T-helper 1 cell treated with Interleukin-12 subunit alpha and Interleukin-12 subunit beta and Interleukin-4 antibody, amounts not matched to agents 30 μg/mL and 1 μg/mL, for 36 hours (primary cell): ENCODE results near the gene ATXN1.
"Not testable (repeated sequence)": the region's sequence is repeated elsewhere in the genome, so short reads cannot be mapped to it uniquely, and the experiment has no call there.

ENCODE experiments used
- H3K27ac Mint-ChIP-seq: one replicate; pipeline ENCODE4 v1.8.0; 2021; ENCODE audit warnings: mild to moderate bottlenecking, mixed read lengths
- H3K27me3 Mint-ChIP-seq: one replicate; pipeline ENCODE4 v1.8.0; 2021; ENCODE audit warnings: low read depth, mixed read lengths
- H3K36me3 Mint-ChIP-seq: one replicate; pipeline ENCODE4 v1.8.0; 2021; ENCODE audit warnings: low read depth, mixed read lengths
- H3K4me1 Mint-ChIP-seq: one replicate; pipeline ENCODE4 v1.8.0; 2021; ENCODE audit warnings: low read depth, mixed read lengths
- H3K4me3 Mint-ChIP-seq: one replicate; pipeline ENCODE4 v1.8.0; 2021; ENCODE audit warnings: mild to moderate bottlenecking, moderate library complexity, mixed read lengths
- H3K9me3 Mint-ChIP-seq: one replicate; pipeline ENCODE4 v1.8.0; 2021; ENCODE audit warnings: mixed read lengths

ATXN1 gene

GRCh38 chr6:16404456-16404855 is 356.8 kb downstream of the ATXN1 start:
- Mint-ChIP-seq H3K27me3 (no peaks in the 10 kb centered on the region), H3K36me3 (peaks cover 33% of the 10 kb centered on the region), H3K9me3 (no peaks in the 10 kb centered on the region), H3K4me1 (peaks cover 30% of the 10 kb centered on the region), H3K4me3 (no peak overlapping the region), H3K27ac (no peak overlapping the region)

- no peak overlapping the region for H3K4me3 Mint-ChIP-seq
- H3K36me3 Mint-ChIP-seq: peaks cover 31% of the 10 kb centered on the region
- peaks cover 30% of the 10 kb centered on the region for H3K4me1 Mint-ChIP-seq
- H3K27me3 Mint-ChIP-seq: no peaks in the 10 kb centered on the region
- no peaks in the 10 kb centered on the region for H3K9me3 Mint-ChIP-seq
- H3K27ac Mint-ChIP-seq: no peak overlapping the region
Observed at GRCh38 chr6:16403831-16404230, 357.4 kb downstream of the ATXN1 start.

- Mint-ChIP-seq H3K27ac (no peak overlapping the region), H3K27me3 (no peaks in the 10 kb centered on the region), H3K9me3 (no peaks in the 10 kb centered on the region), H3K36me3 (peaks cover 22% of the 10 kb centered on the region), H3K4me1 (peaks cover 31% of the 10 kb centered on the region), H3K4me3 (no peak overlapping the region)
Observed at GRCh38 chr6:16402581-16402900, 358.7 kb downstream of the ATXN1 start.

GRCh38 chr6:16400248-16400760 is 361.0 kb downstream of the ATXN1 start:
- Mint-ChIP-seq H3K4me1 (peaks cover 30% of the 10 kb centered on the region), H3K9me3 (no peaks in the 10 kb centered on the region), H3K27ac (no peak overlapping the region), H3K27me3 (no peaks in the 10 kb centered on the region), H3K4me3 (no peak overlapping the region), H3K36me3 (peaks cover 24% of the 10 kb centered on the region)

GRCh38 chr6:16399695-16400094 is 361.6 kb downstream of the ATXN1 start:
- peaks cover 24% of the 10 kb centered on the region for H3K36me3 Mint-ChIP-seq
- H3K27ac Mint-ChIP-seq: no peak overlapping the region
- H3K4me1 Mint-ChIP-seq: peaks cover 26% of the 10 kb centered on the region
- H3K27me3 Mint-ChIP-seq: no peaks in the 10 kb centered on the region
- no peak overlapping the region for H3K4me3 Mint-ChIP-seq
- H3K9me3 Mint-ChIP-seq: no peaks in the 10 kb centered on the region

- H3K9me3 Mint-ChIP-seq: no peaks in the 10 kb centered on the region
Observed at GRCh38 chr6:16399158-16399557, 362.1 kb downstream of the ATXN1 start.

GRCh38 chr6:16398587-16398986 is 362.7 kb downstream of the ATXN1 start:
- Mint-ChIP-seq H3K4me1 (peaks cover 19% of the 10 kb centered on the region), H3K36me3 (peaks cover 24% of the 10 kb centered on the region), H3K27ac (no peak overlapping the region), H3K4me3 (no peak overlapping the region), H3K27me3 (no peaks in the 10 kb centered on the region), H3K9me3 (no peaks in the 10 kb centered on the region)

More at GRCh38 chr6:16399158-16399557, 362.1 kb downstream of the ATXN1 start:
- peaks cover 22% of the 10 kb centered on the region for H3K4me1 Mint-ChIP-seq
- no peak overlapping the region for H3K27ac Mint-ChIP-seq
- no peak overlapping the region for H3K4me3 Mint-ChIP-seq
- H3K36me3 Mint-ChIP-seq: peaks cover 24% of the 10 kb centered on the region
- no peaks in the 10 kb centered on the region for H3K27me3 Mint-ChIP-seq

GRCh38 chr6:16397623-16398022 is 363.6 kb downstream of the ATXN1 start:
- H3K4me1 Mint-ChIP-seq: peaks cover 18% of the 10 kb centered on the region
- H3K4me3 Mint-ChIP-seq: no peak overlapping the region
- H3K36me3 Mint-ChIP-seq: peaks cover 21% of the 10 kb centered on the region
- H3K27me3 Mint-ChIP-seq: no peaks in the 10 kb centered on the region
- H3K27ac Mint-ChIP-seq: no peak overlapping the region
- H3K9me3 Mint-ChIP-seq: no peaks in the 10 kb centered on the region

- Mint-ChIP-seq H3K27ac (no peak overlapping the region), H3K27me3 (no peaks in the 10 kb centered on the region), H3K36me3 (peaks cover 17% of the 10 kb centered on the region), H3K9me3 (no peaks in the 10 kb centered on the region), H3K4me1 (peaks cover 14% of the 10 kb centered on the region), H3K4me3 (no peak overlapping the region)
Observed at GRCh38 chr6:16396497-16397319, 364.6 kb downstream of the ATXN1 start.

- H3K4me3 Mint-ChIP-seq: no peak overlapping the region
- H3K9me3 Mint-ChIP-seq: no peaks in the 10 kb centered on the region
- H3K36me3 Mint-ChIP-seq: peaks cover 13% of the 10 kb centered on the region
- no peak overlapping the region for H3K27ac Mint-ChIP-seq
- peaks cover 9% of the 10 kb centered on the region for H3K4me1 Mint-ChIP-seq
- H3K27me3 Mint-ChIP-seq: no peaks in the 10 kb centered on the region
Observed at GRCh38 chr6:16394632-16395031, 366.6 kb downstream of the ATXN1 start.

GRCh38 chr6:16393326-16393725 is 367.9 kb downstream of the ATXN1 start:
- Mint-ChIP-seq H3K27me3 (no peaks in the 10 kb centered on the region), H3K9me3 (no peaks in the 10 kb centered on the region), H3K36me3 (peaks cover 10% of the 10 kb centered on the region), H3K4me3 (no peak overlapping the region), H3K27ac (no peak overlapping the region), H3K4me1 (peaks cover 9% of the 10 kb centered on the region)

- no peaks in the 10 kb centered on the region for H3K27me3 Mint-ChIP-seq
- H3K27ac Mint-ChIP-seq: no peak overlapping the region
- no peak overlapping the region for H3K4me3 Mint-ChIP-seq
- peaks cover 10% of the 10 kb centered on the region for H3K36me3 Mint-ChIP-seq
- H3K9me3 Mint-ChIP-seq: no peaks in the 10 kb centered on the region
- peaks cover 4% of the 10 kb centered on the region for H3K4me1 Mint-ChIP-seq
Observed at GRCh38 chr6:16392010-16392409, 369.2 kb downstream of the ATXN1 start.

GRCh38 chr6:16391451-16391912 is 369.8 kb downstream of the ATXN1 start:
- Mint-ChIP-seq H3K9me3 (no peaks in the 10 kb centered on the region), H3K27me3 (no peaks in the 10 kb centered on the region), H3K27ac (no peak overlapping the region), H3K36me3 (peaks cover 5% of the 10 kb centered on the region), H3K4me1 (no peaks in the 10 kb centered on the region), H3K4me3 (no peak overlapping the region)

GRCh38 chr6:16390909-16391450 is 370.3 kb downstream of the ATXN1 start:
- H3K27ac Mint-ChIP-seq, H3K4me3 Mint-ChIP-seq, H3K9me3 Mint-ChIP-seq, H3K27me3 Mint-ChIP-seq, H3K36me3 Mint-ChIP-seq, H3K4me1 Mint-ChIP-seq: not testable (repeated sequence)

GRCh38 chr6:16389642-16390041 is 371.6 kb downstream of the ATXN1 start:
- Mint-ChIP-seq H3K4me1 (no peaks in the 10 kb centered on the region), H3K27ac (no peak overlapping the region), H3K9me3 (no peaks in the 10 kb centered on the region), H3K36me3 (peaks cover 8% of the 10 kb centered on the region), H3K4me3 (no peak overlapping the region), H3K27me3 (no peaks in the 10 kb centered on the region)
